COR-L47 (cell line): Measurements from ENCODE around the gene SLC16A2.
"Not testable (repeated sequence)": the region's sequence is repeated elsewhere in the genome, so short reads cannot be mapped to it uniquely, and the experiment has no call there.

Experiments used
- DNase-seq: peaks from one replicate; lab custom pipeline; 2025; lab: John Stamatoyannopoulos, UW

SLC16A2 gene

GRCh38 chrX:74446876-74447275 lies 25.6 kb downstream of the SLC16A2 start:
- DNase-seq = no peak

- DNase-seq = no peak
Observed at GRCh38 chrX:74448669-74449068, 27.4 kb downstream of the SLC16A2 start.

- DNase-seq = no peak
Observed at GRCh38 chrX:74449322-74449936, 28.1 kb downstream of the SLC16A2 start.

GRCh38 chrX:74449937-74450330 lies 28.6 kb downstream of the SLC16A2 start:
- DNase-seq = no peak

- DNase-seq = no peak
Observed at GRCh38 chrX:74450803-74451449, 29.6 kb downstream of the SLC16A2 start.

- DNase-seq = no peak
Observed at GRCh38 chrX:74451450-74452198, 30.3 kb downstream of the SLC16A2 start.

- no peak for DNase-seq
Observed at GRCh38 chrX:74452199-74452481, 30.8 kb downstream of the SLC16A2 start.

- no peak for DNase-seq
Observed at GRCh38 chrX:74453178-74453577, 31.9 kb downstream of the SLC16A2 start.

GRCh38 chrX:74454233-74454632 lies 32.9 kb downstream of the SLC16A2 start:
- DNase-seq = not testable (repeated sequence)

GRCh38 chrX:74458736-74459135 lies 37.4 kb downstream of the SLC16A2 start:
- DNase-seq = no peak

- DNase-seq = no peak
Observed at GRCh38 chrX:74461384-74461783, 40.1 kb downstream of the SLC16A2 start.

GRCh38 chrX:74464722-74465121 lies 43.4 kb downstream of the SLC16A2 start:
- DNase-seq = no peak

- no peak for DNase-seq
Observed at GRCh38 chrX:74465424-74465823, 44.1 kb downstream of the SLC16A2 start.

- DNase-seq = no peak
Observed at GRCh38 chrX:74467656-74468055, 46.4 kb downstream of the SLC16A2 start.

GRCh38 chrX:74473116-74473515 lies 51.8 kb downstream of the SLC16A2 start:
- DNase-seq = not testable (repeated sequence)

- no peak for DNase-seq
Observed at GRCh38 chrX:74490247-74490646, 69.0 kb downstream of the SLC16A2 start.

GRCh38 chrX:74492720-74493201 lies 71.5 kb downstream of the SLC16A2 start:
- no peak for DNase-seq

GRCh38 chrX:74493806-74494205 lies 72.5 kb downstream of the SLC16A2 start:
- DNase-seq = no peak

GRCh38 chrX:74498924-74499323 lies 77.6 kb downstream of the SLC16A2 start:
- no peak for DNase-seq

GRCh38 chrX:74500067-74500466 lies 78.8 kb downstream of the SLC16A2 start:
- no peak for DNase-seq

GRCh38 chrX:74500555-74500954 lies 79.3 kb downstream of the SLC16A2 start:
- no peak for DNase-seq

- DNase-seq = no peak
Observed at GRCh38 chrX:74505437-74505836, 84.1 kb downstream of the SLC16A2 start.
